ENCODE measurements around the gene IZUMO3.
"Not testable (repeated sequence)": the region's sequence is repeated elsewhere in the genome, so short reads cannot be mapped to it uniquely, and the experiment has no call there.

Gene IZUMO3

GRCh38 chr9:24545847-24546522, at the start of gene IZUMO3:
Gene IZUMO3 (minus strand): TSS chr9:24545897. CDS start chr9:24545649, 248 bp downstream.
- no peak for DNase-seq

GRCh38 chr9:24594234-24594850, 48.6 kb upstream of the IZUMO3 start:
- no peak for DNase-seq

GRCh38 chr9:24590432-24590831, 44.7 kb upstream of the IZUMO3 start:
- DNase-seq = no peak

- DNase-seq = no peak
These were observed 42.2 kb upstream of the IZUMO3 start for GRCh38 chr9:24587883-24588282.

GRCh38 chr9:24582146-24583126, 36.7 kb upstream of the IZUMO3 start:
- DNase-seq = no peak

GRCh38 chr9:24580005-24580404, 34.3 kb upstream of the IZUMO3 start:
- DNase-seq = not testable (repeated sequence)

- no peak for DNase-seq
These were observed 26.7 kb upstream of the IZUMO3 start for GRCh38 chr9:24572406-24572805.

- no peak for DNase-seq
These were observed 16.3 kb upstream of the IZUMO3 start for GRCh38 chr9:24561957-24562356.

- no peak for DNase-seq
These were observed 7.5 kb upstream of the IZUMO3 start for GRCh38 chr9:24553183-24553552.

GRCh38 chr9:24552526-24553182, 7.0 kb upstream of the IZUMO3 start:
- no peak for DNase-seq

- DNase-seq = no peak
These were observed 412 bp downstream of the IZUMO3 start for GRCh38 chr9:24545285-24545684.

- no peak for DNase-seq
These were observed 27.2 kb downstream of the IZUMO3 start for GRCh38 chr9:24518545-24518944.

GRCh38 chr9:24516463-24516862, 29.2 kb downstream of the IZUMO3 start:
- no peak for DNase-seq

- no peak for DNase-seq
These were observed 35.8 kb downstream of the IZUMO3 start for GRCh38 chr9:24509850-24510249.

GRCh38 chr9:24504521-24504920, 41.2 kb downstream of the IZUMO3 start:
- no peak for DNase-seq

- DNase-seq = no peak
These were observed 43.3 kb downstream of the IZUMO3 start for GRCh38 chr9:24502206-24502937.

- DNase-seq = no peak
These were observed 44.9 kb downstream of the IZUMO3 start for GRCh38 chr9:24500761-24501160.

GRCh38 chr9:24498632-24499031, 47.1 kb downstream of the IZUMO3 start:
- DNase-seq = no peak

GRCh38 chr9:24497671-24498070, 48.0 kb downstream of the IZUMO3 start:
- no peak for DNase-seq

Measured in hippocampal formation (tissue), 2 donors.